ENCODE measurements around the gene CBLN3. TPM values are rescaled to one million over a fixed set of nuclear protein-coding genes. Genes with fewer than 3 reads are reported as not detected.

The CBLN3 gene
- total RNA-seq, 4 donors from 2014 or later: 0.30 to 2.6 (median 0.93) TPM; not detected in 1

GRCh38 chr14:24379907-24380730 is 49.3 kb downstream of the CBLN3 start:
- H3K4me1 ChIP-seq: peaks cover 44% of the 10 kb centered on the region
- no peaks in the 10 kb centered on the region for H3K27me3 ChIP-seq
- H3K4me3 ChIP-seq: no peak overlapping the region
- no peaks in the 10 kb centered on the region for H3K9me3 ChIP-seq
- 83% methylated on average over 15 of the region's 15 CpGs for WGBS
- no peak for DNase-seq (ENCODE audit: low spot score in 2 of 2)
- TF ChIP-seq EP300 (IDR thresholded peaks at IDR 0.05): no peak
- no peak for TF ChIP-seq CTCF (IDR thresholded peaks at IDR 0.05)
- no peak for TF ChIP-seq POLR2AphosphoS5 (IDR thresholded peaks at IDR 0.05)
- no peak for TF ChIP-seq POLR2A (IDR thresholded peaks at IDR 0.05)
- no peaks in the 10 kb centered on the region for H3K36me3 ChIP-seq
- H3K27ac ChIP-seq: no peak overlapping the region

GRCh38 chr14:24378981-24379906 is 50.2 kb downstream of the CBLN3 start:
- Histone ChIP-seq H3K27me3 (no peaks in the 10 kb centered on the region), H3K27ac (no peak overlapping the region), H3K4me1 (peaks cover 44% of the 10 kb centered on the region), H3K9me3 (no peaks in the 10 kb centered on the region), H3K36me3 (no peaks in the 10 kb centered on the region), H3K4me3 (no peak overlapping the region)
- 69% methylated on average over 7 of the region's 7 CpGs for WGBS
- TF ChIP-seq POLR2AphosphoS5 (IDR thresholded peaks at IDR 0.05) (no peak), POLR2A (IDR thresholded peaks at IDR 0.05) (no peak), CTCF (IDR thresholded peaks at IDR 0.05) (no peak), EP300 (IDR thresholded peaks at IDR 0.05) (no peak)
- DNase-seq (ENCODE audit: low spot score in 2 of 2): no peak

GRCh38 chr14:24378327-24378726 is 51.1 kb downstream of the CBLN3 start:
- Histone ChIP-seq H3K4me3 (no peak overlapping the region), H3K36me3 (peaks cover under 1% of the 10 kb centered on the region), H3K27ac (no peak overlapping the region), H3K27me3 (no peaks in the 10 kb centered on the region), H3K9me3 (no peaks in the 10 kb centered on the region), H3K4me1 (peaks cover 44% of the 10 kb centered on the region)
- TF ChIP-seq EP300 (IDR thresholded peaks at IDR 0.05): no peak
- no peak for DNase-seq (ENCODE audit: low spot score in 2 of 2)
- 100% methylated on average over 1 of the region's 3 CpGs for WGBS

GRCh38 chr14:24377657-24378056 is 51.8 kb downstream of the CBLN3 start:
- Histone ChIP-seq H3K4me3 (no peak overlapping the region), H3K4me1 (peaks cover 44% of the 10 kb centered on the region), H3K9me3 (no peaks in the 10 kb centered on the region), H3K27me3 (no peaks in the 10 kb centered on the region), H3K27ac (no peak overlapping the region), H3K36me3 (peaks cover 3% of the 10 kb centered on the region)
- DNase-seq (ENCODE audit: low spot score in 2 of 2): no peak
- TF ChIP-seq EP300 (IDR thresholded peaks at IDR 0.05) (no peak), POLR2A (IDR thresholded peaks at IDR 0.05) (no peak), CTCF (IDR thresholded peaks at IDR 0.05) (no peak), POLR2AphosphoS5 (IDR thresholded peaks at IDR 0.05) (no peak)
- 24% methylated on average over 2 of the region's 2 CpGs for WGBS

- H3K4me3 ChIP-seq: no peak overlapping the region
- TF ChIP-seq CTCF (IDR thresholded peaks at IDR 0.05) (no peak), POLR2A (IDR thresholded peaks at IDR 0.05) (no peak), EP300 (IDR thresholded peaks at IDR 0.05) (no peak), POLR2AphosphoS5 (IDR thresholded peaks at IDR 0.05) (no peak)
- H3K27ac ChIP-seq: no peak overlapping the region
- H3K27me3 ChIP-seq: no peaks in the 10 kb centered on the region
- 91% methylated on average over 7 of the region's 7 CpGs for WGBS
- H3K9me3 ChIP-seq: no peaks in the 10 kb centered on the region
- DNase-seq (ENCODE audit: low spot score in 2 of 2): no peak
- H3K4me1 ChIP-seq: peaks cover 40% of the 10 kb centered on the region
- peaks cover 3% of the 10 kb centered on the region for H3K36me3 ChIP-seq
These were observed 52.3 kb downstream of the CBLN3 start for GRCh38 chr14:24377126-24377525.

Other genes starting within 250 kb of the CBLN3 start
- 10 to 100 TPM; 43.0 to 90.5 (median 58.0) TPM for gene IPO4, start 240.9 kb downstream of the CBLN3 start, total RNA-seq
- 10 to 100 TPM; 38.1 to 58.3 (median 53.4) TPM for gene TM9SF1, start 234.2 kb downstream of the CBLN3 start, total RNA-seq
- not detected for gene TSSK4, start 224.0 kb downstream of the CBLN3 start, total RNA-seq
- gene CHMP4A, start 216.2 kb downstream of the CBLN3 start, total RNA-seq: 10 to 100 TPM; 47.2 to 86.3 (median 63.6) TPM
- 10 to 100 TPM; 10.9 to 18.2 (median 11.5) TPM for gene MDP1, start 213.6 kb downstream of the CBLN3 start, total RNA-seq
- gene NEDD8, start 197.3 kb downstream of the CBLN3 start, total RNA-seq: 100 to 1,000 TPM in 3 of 4 donors, 10 to 100 TPM in 1; 54.7 to 137 (median 104) TPM
- gene GMPR2, start 196.7 kb downstream of the CBLN3 start, total RNA-seq: 10 to 100 TPM; 25.4 to 49.7 (median 47.8) TPM
- gene TINF2, start 187.0 kb downstream of the CBLN3 start, total RNA-seq: 10 to 100 TPM; 43.0 to 61.0 (median 54.3) TPM
- gene TGM1, start 166.5 kb downstream of the CBLN3 start, total RNA-seq: 100 to 1,000 TPM; 127 to 144 (median 130) TPM
- gene RABGGTA, start 158.1 kb downstream of the CBLN3 start, total RNA-seq: 10 to 100 TPM; 50.4 to 65.9 (median 53.1) TPM
- gene DHRS1, start 129.9 kb downstream of the CBLN3 start, total RNA-seq: 100 to 1,000 TPM in 1 of 4 donors, 10 to 100 TPM in 3; 49.0 to 101 (median 82.1) TPM
- 10 to 100 TPM; 19.8 to 31.2 (median 21.2) TPM for gene NOP9, start 129.8 kb downstream of the CBLN3 start, total RNA-seq
- gene CIDEB, start 121.7 kb downstream of the CBLN3 start, total RNA-seq: 10 to 100 TPM; 23.4 to 32.7 (median 31.7) TPM
- 100 to 1,000 TPM; 131 to 184 (median 156) TPM for gene LTB4R2, start 119.5 kb downstream of the CBLN3 start, total RNA-seq
- 100 to 1,000 TPM in 2 of 4 donors, 10 to 100 TPM in 2; 83.1 to 137 (median 117) TPM for gene LTB4R, start 118.2 kb downstream of the CBLN3 start, total RNA-seq
- 10 to 100 TPM in 2 of 4 donors, 1 to 10 TPM in 2; 3.9 to 33.2 (median 13.9) TPM for gene ADCY4, start 94.6 kb downstream of the CBLN3 start, total RNA-seq
- gene RIPK3, start 89.7 kb downstream of the CBLN3 start, total RNA-seq: 10 to 100 TPM in 2 of 4 donors, 1 to 10 TPM in 2; 6.8 to 13.7 (median 11.1) TPM
- gene NFATC4, start 61.5 kb downstream of the CBLN3 start, total RNA-seq: 10 to 100 TPM; 10.8 to 25.3 (median 12.2) TPM
- 10 to 100 TPM; 18.5 to 43.6 (median 29.8) TPM for gene NYNRIN, start 30.7 kb downstream of the CBLN3 start, total RNA-seq
- gene KHNYN, start 286 bp upstream of the CBLN3 start, total RNA-seq: 100 to 1,000 TPM in 1 of 4 donors, 10 to 100 TPM in 3; 56.7 to 145 (median 84.3) TPM
- 10 to 100 TPM; 30.1 to 82.3 (median 38.6) TPM for gene SDR39U1, start 13.1 kb upstream of the CBLN3 start, total RNA-seq
- not detected for gene CMA1, start 78.6 kb upstream of the CBLN3 start, total RNA-seq
- gene CTSG, start 146.6 kb upstream of the CBLN3 start, total RNA-seq: 1 to 10 TPM in 1 of 4 donors, under 1 TPM in 1, not detected in 2; 0.89 to 4.5 TPM
- gene GZMH, start 180.0 kb upstream of the CBLN3 start, total RNA-seq: not detected
- under 1 TPM in 1 of 4 donors, not detected in 3; 0.72 TPM for gene GZMB, start 204.5 kb upstream of the CBLN3 start, total RNA-seq